Fibroblast of mammary gland (primary cell): ENCODE data around the gene TMEM131L.

ENCODE experiments used
- DNase-seq: peaks from one replicate; pipeline ENCODE4 v3.0.0-alpha.2; 2010; ENCODE audit warnings: low read depth
- H3K4me3 ChIP-seq: 2 replicates; pipeline ENCODE4 v1.5.1; 2011; ENCODE audit warnings: low read depth, mild to moderate bottlenecking, low read length, moderate library complexity; ENCODE audit not compliant: control insufficient read depth
- TF ChIP-seq, protein P1 (sequence below): conservative IDR thresholded peaks from 2 replicates; pipeline ENCODE4 v1.5.1; 2011; ENCODE audit warnings: low read depth, low read length, inconsistent platforms; ENCODE audit not compliant: control insufficient read depth, insufficient read depth

The TMEM131L gene

DNA sequence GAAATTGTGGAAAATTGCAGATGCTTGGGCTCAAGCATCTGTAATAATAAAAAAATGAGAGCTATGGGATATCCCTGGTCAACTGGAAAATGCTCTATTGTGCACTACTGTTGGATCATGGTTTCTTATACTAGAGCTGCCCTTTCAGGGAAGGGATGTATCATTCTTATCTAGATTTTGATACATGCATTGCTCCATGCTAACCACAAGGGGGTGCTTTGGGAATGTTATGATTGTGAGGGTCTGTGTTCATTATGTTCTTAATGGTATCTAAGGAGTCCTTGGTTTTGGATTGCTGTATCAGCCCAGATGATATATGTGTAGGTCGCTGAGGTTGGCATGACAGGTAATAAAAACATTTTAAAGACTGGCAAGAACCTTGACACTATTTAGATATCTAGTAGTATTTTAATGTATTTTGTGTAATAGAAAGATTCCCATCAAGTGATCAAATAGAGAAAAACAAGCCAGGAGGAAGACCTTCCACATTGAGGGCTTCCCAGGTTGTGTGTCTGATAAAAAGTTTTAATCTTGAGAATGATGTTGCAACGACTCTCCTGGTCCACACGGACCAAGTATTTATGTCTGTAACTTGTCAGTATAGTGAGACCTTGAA, 168.7 kb downstream of the TMEM131L start:
- TF ChIP-seq, protein P1, sequence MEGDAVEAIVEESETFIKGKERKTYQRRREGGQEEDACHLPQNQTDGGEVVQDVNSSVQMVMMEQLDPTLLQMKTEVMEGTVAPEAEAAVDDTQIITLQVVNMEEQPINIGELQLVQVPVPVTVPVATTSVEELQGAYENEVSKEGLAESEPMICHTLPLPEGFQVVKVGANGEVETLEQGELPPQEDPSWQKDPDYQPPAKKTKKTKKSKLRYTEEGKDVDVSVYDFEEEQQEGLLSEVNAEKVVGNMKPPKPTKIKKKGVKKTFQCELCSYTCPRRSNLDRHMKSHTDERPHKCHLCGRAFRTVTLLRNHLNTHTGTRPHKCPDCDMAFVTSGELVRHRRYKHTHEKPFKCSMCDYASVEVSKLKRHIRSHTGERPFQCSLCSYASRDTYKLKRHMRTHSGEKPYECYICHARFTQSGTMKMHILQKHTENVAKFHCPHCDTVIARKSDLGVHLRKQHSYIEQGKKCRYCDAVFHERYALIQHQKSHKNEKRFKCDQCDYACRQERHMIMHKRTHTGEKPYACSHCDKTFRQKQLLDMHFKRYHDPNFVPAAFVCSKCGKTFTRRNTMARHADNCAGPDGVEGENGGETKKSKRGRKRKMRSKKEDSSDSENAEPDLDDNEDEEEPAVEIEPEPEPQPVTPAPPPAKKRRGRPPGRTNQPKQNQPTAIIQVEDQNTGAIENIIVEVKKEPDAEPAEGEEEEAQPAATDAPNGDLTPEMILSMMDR, result peak; percentile 94
- H3K4me3 ChIP-seq, result no peak overlapping the region
- DNase-seq, result peak; percentile 56

DNA sequence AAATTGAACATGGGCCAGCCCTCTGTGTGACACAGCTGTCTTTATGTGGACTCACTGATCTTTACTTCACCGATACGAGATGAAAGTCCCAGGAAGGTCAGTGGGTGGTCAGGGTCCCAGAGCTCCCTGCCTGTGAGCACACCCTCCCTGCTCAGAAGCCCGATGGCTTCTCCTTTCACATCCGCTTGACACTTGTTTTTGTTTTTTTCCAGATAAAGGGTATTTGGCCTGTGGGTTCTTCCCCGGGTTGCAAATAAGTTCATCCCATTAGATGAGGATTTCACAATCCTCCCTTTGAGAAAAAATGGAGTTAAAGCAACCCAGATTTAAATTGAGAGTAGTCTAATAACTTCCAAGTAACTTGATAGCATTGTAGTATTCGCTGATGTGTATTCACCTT, 169.7 kb downstream of the TMEM131L start:
- TF ChIP-seq, protein P1, result no peak
- H3K4me3 ChIP-seq, result no peak overlapping the region
- no peak for DNase-seq

DNA sequence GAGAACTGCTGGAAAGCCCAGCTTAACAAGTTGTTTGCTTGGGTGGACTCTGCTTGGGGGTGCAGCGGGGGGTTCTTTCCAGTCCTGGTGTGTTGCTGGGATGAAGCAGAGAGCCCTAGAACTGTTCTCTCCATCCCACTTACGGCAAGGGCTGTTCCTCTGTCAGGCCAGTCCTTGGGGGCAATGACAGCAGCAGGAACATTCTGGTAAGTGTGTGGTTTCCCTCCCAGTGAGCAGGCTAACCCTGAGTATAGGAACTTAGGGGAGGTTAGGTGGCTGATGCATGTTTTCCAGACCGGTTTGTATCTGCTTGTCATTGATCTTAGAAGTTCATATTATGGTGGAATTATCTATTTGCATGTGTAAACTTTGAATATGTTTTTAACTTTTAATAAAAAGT, 171.0 kb downstream of the TMEM131L start:
- no peak overlapping the region for H3K4me3 ChIP-seq
- DNase-seq, result no peak
- TF ChIP-seq, protein P1, result no peak

DNA sequence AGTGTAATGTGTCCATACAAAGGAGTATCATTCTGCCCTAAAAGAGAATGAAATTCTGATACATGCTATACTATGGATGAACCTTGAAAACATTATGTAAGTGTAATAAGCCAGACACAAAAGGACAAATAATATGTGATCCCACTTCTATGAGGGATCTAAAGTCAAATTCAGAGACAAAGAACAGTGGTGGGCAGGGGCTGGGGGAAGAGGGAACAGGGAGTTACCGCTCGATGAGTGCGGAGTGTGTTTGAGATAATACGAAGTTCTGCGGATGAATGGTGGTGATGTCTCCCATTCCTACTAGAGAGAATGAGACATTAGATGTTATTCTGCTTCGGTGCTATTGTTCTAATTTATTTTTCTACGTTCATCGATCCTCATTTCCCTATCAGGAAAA, 171.9 kb downstream of the TMEM131L start:
- no peak for DNase-seq
- H3K4me3 ChIP-seq, result no peak overlapping the region
- TF ChIP-seq, protein P1, result no peak

DNA sequence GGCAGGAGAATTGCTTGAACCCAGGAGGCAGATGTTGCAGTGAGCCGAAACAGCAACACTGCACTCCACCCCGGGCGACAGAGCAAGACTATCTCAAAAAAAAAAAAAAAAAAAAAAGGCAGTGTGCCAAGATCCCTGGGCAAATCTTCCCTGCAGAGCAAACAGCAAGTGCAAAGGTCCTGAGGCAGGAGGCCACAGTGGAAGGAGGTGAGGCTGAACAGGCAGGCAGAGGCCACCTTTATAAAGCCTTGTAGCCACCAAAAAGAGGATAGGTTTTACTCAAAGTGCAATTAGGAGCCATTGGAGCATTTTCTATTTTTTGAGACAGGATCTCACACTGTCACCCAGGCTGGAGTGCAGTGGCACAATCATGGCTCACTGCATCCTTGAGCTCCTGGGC, 172.8 kb downstream of the TMEM131L start:
- no peak overlapping the region for H3K4me3 ChIP-seq
- DNase-seq, result no peak
- TF ChIP-seq, protein P1, result no peak

DNA sequence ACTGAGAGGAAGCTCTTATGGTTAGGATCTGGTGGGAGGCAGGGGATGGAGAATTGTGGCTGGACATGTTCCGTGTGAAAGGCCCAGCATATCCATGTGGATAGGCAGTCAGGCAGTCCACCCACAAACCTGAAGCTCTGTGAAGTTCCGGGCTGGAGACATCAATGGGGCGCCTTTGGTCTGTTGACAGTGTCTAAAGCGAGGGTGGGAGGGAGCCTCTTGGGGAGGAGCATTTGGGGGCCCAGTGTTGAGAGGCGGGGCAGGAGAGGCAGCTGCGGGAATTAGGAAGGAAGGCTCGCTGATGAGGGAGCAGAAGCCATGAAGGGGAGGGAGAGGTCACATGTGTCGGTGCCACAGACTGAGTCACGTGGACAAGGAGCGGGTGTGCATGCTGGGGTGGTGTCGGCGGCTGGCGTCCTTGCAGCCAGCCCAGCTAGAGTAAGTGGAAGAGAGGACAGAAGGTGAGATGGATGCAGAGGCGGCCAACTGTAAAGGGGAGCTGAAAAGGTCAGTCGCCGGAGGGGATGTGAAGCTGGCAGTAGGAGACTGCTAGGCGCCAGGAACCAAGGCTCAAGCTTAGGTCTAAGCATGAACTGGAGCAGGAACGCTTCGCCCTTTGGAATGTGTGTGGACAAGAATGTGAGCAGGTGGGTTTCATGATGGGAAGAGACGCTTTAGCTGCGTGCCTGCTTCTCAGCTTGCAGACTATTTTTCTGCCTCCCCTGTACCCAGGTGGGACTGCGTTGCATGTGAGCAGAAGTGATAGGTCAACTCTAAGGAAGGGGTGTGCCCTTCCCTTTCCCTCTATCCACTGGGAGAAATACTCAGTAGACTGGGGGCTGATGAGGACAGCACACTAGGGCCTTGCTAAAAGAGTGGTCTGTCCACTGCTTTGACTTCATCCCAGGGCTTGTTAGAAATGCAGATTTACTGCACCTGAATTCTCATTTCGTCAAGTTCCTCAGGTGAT, 174.0 kb downstream of the TMEM131L start:
- TF ChIP-seq, protein P1, result no peak
- no peak overlapping the region for H3K4me3 ChIP-seq
- no peak for DNase-seq
